Mesenchymal stem cell (in vitro differentiated cells and primary cell): ENCODE data around the gene FAIM2. TPM values are rescaled to one million over a fixed set of nuclear protein-coding genes. Genes with fewer than 3 reads are reported as not detected.

Source experiments
- DNase-seq: peaks from one replicate; pipeline ENCODE4 v3.0.0-alpha.2; 2013
- H2AFZ ChIP-seq: one replicate; pipeline ENCODE4 v1.6.1; 2013; ENCODE audit warnings: low read depth, mild to moderate bottlenecking, control low read depth, inconsistent platforms, low read length, moderate library complexity
- H2AK5ac ChIP-seq: 2 replicates; pipeline ENCODE4 v1.6.1; 2013; ENCODE audit warnings: low read length, moderate library complexity, mild to moderate bottlenecking, inconsistent platforms; ENCODE audit not compliant: severe bottlenecking
- H2BK120ac ChIP-seq: one replicate; pipeline ENCODE4 v1.6.1; 2013; ENCODE audit warnings: low read depth, mild to moderate bottlenecking, inconsistent platforms, low read length, moderate library complexity
- H2BK12ac ChIP-seq, 2 experiments: one replicate each; pipeline ENCODE4 v1.6.1; 2013; ENCODE audit warnings: inconsistent platforms in 2 of 2, low read length in 2 of 2, mild to moderate bottlenecking in 2 of 2, moderate library complexity in 2 of 2, control low read depth in 1 of 2
- H2BK15ac ChIP-seq: one replicate; pipeline ENCODE4 v1.6.1; 2013; ENCODE audit warnings: mild to moderate bottlenecking, low read depth, inconsistent platforms; ENCODE audit not compliant: poor library complexity, severe bottlenecking
- H2BK5ac ChIP-seq: 2 replicates; pipeline ENCODE4 v1.6.1; 2013; ENCODE audit warnings: low read depth, mild to moderate bottlenecking, low read length, control low read depth, inconsistent platforms; ENCODE audit not compliant: poor library complexity, severe bottlenecking
- H3K14ac ChIP-seq, 2 experiments: one replicate each; pipeline ENCODE4 v1.6.1; 2013; ENCODE audit warnings: inconsistent platforms in 2 of 2, low read length in 2 of 2, control low read depth in 1 of 2, mild to moderate bottlenecking in 1 of 2, moderate library complexity in 1 of 2
- H3K18ac ChIP-seq, 2 experiments: one replicate each; pipeline ENCODE4 v1.6.1; 2013; ENCODE audit warnings: inconsistent platforms in 2 of 2, low read length in 2 of 2, control low read depth in 1 of 2, low read depth in 1 of 2, mild to moderate bottlenecking in 1 of 2
- H3K23ac ChIP-seq, 2 experiments: one replicate each; pipeline ENCODE4 v1.6.1; 2013; ENCODE audit warnings: inconsistent platforms in 2 of 2, low read length in 2 of 2, mild to moderate bottlenecking in 2 of 2, moderate library complexity in 2 of 2, control low read depth in 1 of 2
- H3K27ac ChIP-seq: 2 replicates; pipeline ENCODE4 v1.5.1; 2013; ENCODE audit warnings: mild to moderate bottlenecking, moderate library complexity, low read length, control low read depth, inconsistent platforms; ENCODE audit not compliant: poor library complexity, severe bottlenecking
- H3K27me3 ChIP-seq, 2 experiments: 2 replicates each; pipeline versions ENCODE4 v1.6.1 to v1.7.0; 2013; ENCODE audit warnings: low read length in 2 of 2, mild to moderate bottlenecking in 2 of 2, moderate library complexity in 2 of 2, control low read depth in 1 of 2, inconsistent platforms in 1 of 2; ENCODE audit not compliant: control insufficient read depth in 1 of 2, insufficient read depth in 1 of 2
- H3K36me3 ChIP-seq, 2 experiments: 2 replicates each; pipeline versions ENCODE4 v1.6.1 to v1.7.0; 2013; ENCODE audit warnings: low read length in 2 of 2, control low read depth in 1 of 2, inconsistent platforms in 1 of 2, low read depth in 1 of 2, mild to moderate bottlenecking in 1 of 2; ENCODE audit not compliant: insufficient read depth in 2 of 2, control insufficient read depth in 1 of 2
- H3K4ac ChIP-seq, 2 experiments: one replicate each; pipeline ENCODE4 v1.6.1; 2013; ENCODE audit warnings: inconsistent platforms in 2 of 2, low read length in 2 of 2, mild to moderate bottlenecking in 2 of 2, moderate library complexity in 2 of 2, control low read depth in 1 of 2, low read depth in 1 of 2
- H3K4me1 ChIP-seq: 2 replicates; pipeline ENCODE4 v1.6.1; 2013; ENCODE audit warnings: low read depth, low read length, control low read depth; ENCODE audit not compliant: control insufficient read depth, insufficient read depth
- H3K4me2 ChIP-seq: 2 replicates; pipeline ENCODE4 v1.6.1; 2013; ENCODE audit warnings: low read length, mild to moderate bottlenecking, inconsistent platforms; ENCODE audit not compliant: poor library complexity, severe bottlenecking
- H3K4me3 ChIP-seq, 2 experiments: 2 replicates each; pipeline versions ENCODE4 v1.5.1 to v1.7.0; 2013; ENCODE audit warnings: low read length in 2 of 2, mild to moderate bottlenecking in 2 of 2, control low read depth in 1 of 2, low read depth in 1 of 2; ENCODE audit not compliant: insufficient read depth in 1 of 2
- H3K79me1 ChIP-seq: replicated peaks from 2 replicates; pipeline ENCODE4 v1.6.1; 2013; ENCODE audit warnings: mild to moderate bottlenecking, control low read depth, low read length, inconsistent platforms; ENCODE audit not compliant: poor library complexity, severe bottlenecking
- H3K9ac ChIP-seq: 2 replicates; pipeline ENCODE4 v1.7.0; 2013; ENCODE audit warnings: mild to moderate bottlenecking, low read length, moderate library complexity
- H3K9me3 ChIP-seq: 2 replicates; pipeline ENCODE4 v1.7.0; 2013; ENCODE audit warnings: mild to moderate bottlenecking, low read length; ENCODE audit not compliant: control insufficient read depth
- H4K8ac ChIP-seq: one replicate; pipeline ENCODE4 v1.6.1; 2013; ENCODE audit warnings: inconsistent platforms, mild to moderate bottlenecking, low read length, moderate library complexity
- H4K91ac ChIP-seq: one replicate; pipeline ENCODE4 v1.6.1; 2013; ENCODE audit warnings: mild to moderate bottlenecking, low read length, inconsistent platforms
- WGBS: methylation state at CpG from one replicate; pipeline ENCODE4 v1.1.7; 2013; ENCODE audit warnings: mixed read lengths; 5-methylcytosine and 5-hydroxymethylcytosine counted together
- polyA plus RNA-seq, 2 experiments: library from polyadenylated mRNA; stranded (reverse); fragments of 200-250 nt; gene quantifications; one replicate each; pipeline ENCODE4 v1.2.3, GENCODE V29; 2013

FAIM2 gene
- 0.30 TPM for polyA plus RNA-seq (2013, experiment 1 of 2)
- polyA plus RNA-seq (2013, experiment 2 of 2), result 0.27 TPM

DNA sequence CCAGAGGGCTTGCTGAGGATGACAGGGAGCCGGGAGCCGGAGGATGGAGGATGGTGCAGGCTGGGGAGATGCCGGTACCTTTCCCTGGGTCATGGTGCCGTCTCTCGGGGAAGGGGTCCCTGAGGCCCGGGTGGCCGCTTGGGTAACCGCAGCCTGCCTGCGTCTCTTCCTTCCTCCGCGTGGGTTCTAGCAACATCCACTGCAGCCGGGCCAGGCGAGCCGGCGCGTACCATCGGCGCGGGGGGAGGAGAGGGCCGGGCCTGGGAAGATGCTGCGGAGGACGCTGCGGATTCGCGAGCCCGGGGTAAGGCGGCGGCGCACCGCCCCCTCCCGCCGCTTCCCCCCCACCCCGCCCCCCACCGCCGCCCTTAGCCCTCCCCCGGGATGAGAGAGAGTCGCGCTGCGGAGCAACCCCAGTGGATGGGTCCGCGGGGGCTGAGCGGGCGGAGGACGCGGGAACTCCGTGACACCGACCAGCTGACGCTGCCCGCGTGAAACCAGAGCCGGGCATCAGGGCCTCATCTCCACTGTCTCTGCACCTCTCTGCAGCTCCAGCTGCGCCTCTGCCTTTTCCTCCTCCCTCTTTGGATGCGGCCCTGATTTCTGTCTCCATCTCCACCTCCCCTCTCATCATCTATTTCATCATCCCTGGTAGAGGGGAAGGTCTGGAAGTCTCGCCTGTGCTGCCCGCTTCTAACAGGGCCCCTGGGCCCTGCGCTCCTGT lies at the start of gene FAIM2:
Gene FAIM2, minus strand, starts transcription at position 201 of the 724 bp plus-strand sequence. Its CDS starts 108 bp downstream, at position 93.
- H3K27ac ChIP-seq, result no peak within 1 kb of the TSS
- H2BK5ac ChIP-seq, result no peak within 1 kb of the TSS
- peak within 1 kb of the TSS in 1 of 2 experiments; percentile 29 for H2BK12ac ChIP-seq
- DNase-seq, result peak; percentile 44
- no peak within 1 kb of the TSS for H2BK120ac ChIP-seq
- H3K27me3 ChIP-seq, result peaks cover 8 to 64% of the 10 kb centered on the region in 2 experiments
- WGBS, result 23% methylated on average over 25 of the region's 56 CpGs
- H3K4me3 ChIP-seq, result peak within 1 kb of the TSS; percentile 31 to 86
- peaks cover 0 to 4% of the 10 kb centered on the region in 2 experiments for H3K36me3 ChIP-seq
- peak within 1 kb of the TSS in 1 of 2 experiments; percentile 42 for H3K18ac ChIP-seq
- H3K4me2 ChIP-seq, result peak within 1 kb of the TSS; percentile 62
- H2AFZ ChIP-seq, result peak within 1 kb of the TSS; percentile 58
- H3K9ac ChIP-seq, result peak within 1 kb of the TSS; percentile 86
- H3K9me3 ChIP-seq, result no peaks in the 10 kb centered on the region
- H4K8ac ChIP-seq, result peak within 1 kb of the TSS; percentile 45
- no peak within 1 kb of the TSS for H3K4ac ChIP-seq
- no peak within 1 kb of the TSS for H3K14ac ChIP-seq
- no peak within 1 kb of the TSS for H3K23ac ChIP-seq
- no peak within 1 kb of the TSS for H2AK5ac ChIP-seq
- no peak within 1 kb of the TSS for H2BK15ac ChIP-seq
- H4K91ac ChIP-seq, result peak within 1 kb of the TSS; percentile 52
- H3K79me1 ChIP-seq, result no peaks in the 10 kb centered on the region
- peaks cover 6% of the 10 kb centered on the region for H3K4me1 ChIP-seq

DNA sequence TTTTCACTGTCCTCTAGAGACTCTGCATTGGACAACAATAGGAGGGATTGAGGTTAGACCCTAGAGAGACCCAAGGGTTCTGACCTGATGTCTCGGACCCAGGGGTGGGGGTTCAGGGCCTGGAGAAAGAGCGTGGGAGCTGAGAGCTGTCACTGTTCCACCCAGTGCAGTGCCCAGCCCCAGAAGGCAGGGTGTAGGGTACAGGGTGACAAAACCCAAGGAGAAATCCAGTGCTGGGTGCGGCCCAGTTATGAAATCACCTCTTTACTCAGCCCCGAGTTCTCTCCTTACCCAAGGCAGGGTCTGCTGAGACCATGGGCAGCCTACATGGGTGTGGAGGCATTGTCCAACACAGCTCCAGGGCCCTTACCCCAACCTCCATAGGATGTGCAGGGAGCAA lies 49.5 kb upstream of the FAIM2 start:
- Histone ChIP-seq H2BK5ac (no peak overlapping the region), H3K14ac (no peak overlapping the region), H3K4ac (no peak overlapping the region), H3K18ac (no peak overlapping the region), H3K9me3 (no peaks in the 10 kb centered on the region), H2BK12ac (no peak overlapping the region), H3K4me3 (no peak overlapping the region), H3K27ac (no peak overlapping the region), H3K4me2 (no peak overlapping the region), H3K36me3 (no peaks in the 10 kb centered on the region), H2BK15ac (no peak overlapping the region), H4K8ac (no peak overlapping the region), H4K91ac (no peak overlapping the region), H3K27me3 (peaks cover 77 to 78% of the 10 kb centered on the region in 2 experiments), H2AK5ac (no peak overlapping the region), H3K79me1 (no peaks in the 10 kb centered on the region), H2AFZ (no peak overlapping the region), H3K23ac (no peak overlapping the region), H2BK120ac (no peak overlapping the region), H3K9ac (no peak overlapping the region), H3K4me1 (peaks cover 2% of the 10 kb centered on the region)
- 90% methylated on average over 4 of the region's 4 CpGs for WGBS
- no peak for DNase-seq

DNA sequence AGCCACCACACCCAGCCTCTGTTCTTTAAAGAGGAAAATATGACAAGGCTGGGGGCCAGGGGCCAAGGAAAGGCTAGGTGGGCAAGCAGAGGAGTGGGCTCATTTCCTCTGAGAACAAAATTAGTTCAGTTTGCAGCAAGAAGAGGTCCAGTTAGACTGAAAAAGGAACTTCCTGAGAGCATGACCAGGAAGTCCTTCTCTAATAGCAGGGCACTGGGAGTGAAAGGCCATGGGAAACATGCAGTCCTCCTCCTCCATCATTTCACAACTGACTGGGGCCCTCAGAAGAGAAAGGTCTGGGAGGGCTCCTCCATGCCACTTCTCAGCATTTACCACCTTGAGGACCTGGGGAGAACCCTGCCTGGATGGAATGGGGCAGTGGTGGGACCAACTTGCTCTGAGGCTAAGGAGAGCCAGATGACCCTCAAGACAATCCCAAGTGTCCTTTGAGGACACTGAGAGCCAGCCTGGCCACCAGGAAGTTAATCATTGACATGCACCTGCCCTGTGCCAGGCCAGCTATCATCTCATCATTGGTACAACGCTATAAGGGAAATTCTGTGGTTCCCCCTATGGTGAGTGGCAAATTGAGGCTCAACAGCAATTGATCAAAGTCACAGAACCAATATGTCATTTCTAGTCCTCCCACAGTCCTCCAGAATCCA lies 48.8 kb upstream of the FAIM2 start:
- H3K4me1 ChIP-seq, result peaks cover 2% of the 10 kb centered on the region
- H4K91ac ChIP-seq, result peak overlapping the region; percentile 9
- H2AFZ ChIP-seq, result no peak overlapping the region
- H2BK12ac ChIP-seq, result no peak overlapping the region
- no peak overlapping the region for H3K9ac ChIP-seq
- no peak overlapping the region for H3K18ac ChIP-seq
- no peak overlapping the region for H3K27ac ChIP-seq
- H4K8ac ChIP-seq, result no peak overlapping the region
- no peaks in the 10 kb centered on the region for H3K36me3 ChIP-seq
- H3K4me2 ChIP-seq, result no peak overlapping the region
- peaks cover 71 to 72% of the 10 kb centered on the region in 2 experiments for H3K27me3 ChIP-seq
- H3K79me1 ChIP-seq, result no peaks in the 10 kb centered on the region
- H3K4ac ChIP-seq, result no peak overlapping the region
- H2BK5ac ChIP-seq, result no peak overlapping the region
- H3K14ac ChIP-seq, result no peak overlapping the region
- 96% methylated on average over 1 of the region's 1 CpG for WGBS
- no peaks in the 10 kb centered on the region for H3K9me3 ChIP-seq
- no peak for DNase-seq
- H2AK5ac ChIP-seq, result no peak overlapping the region
- H2BK120ac ChIP-seq, result no peak overlapping the region
- H2BK15ac ChIP-seq, result no peak overlapping the region
- no peak overlapping the region for H3K23ac ChIP-seq
- no peak overlapping the region for H3K4me3 ChIP-seq
